Glutamatergic neuron (in vitro differentiated cells): ENCODE results near the gene ASXL1. TPM values are rescaled to one million over a fixed set of nuclear protein-coding genes. Genes with fewer than 3 reads are reported as not detected.

Experiments
- DNase-seq: peaks from one replicate; pipeline ENCODE4 v3.0.0; 2022
- H3K27ac Mint-ChIP-seq: one replicate; pipeline ENCODE4 v1.8.0; 2020; ENCODE audit warnings: mild to moderate bottlenecking, mixed read lengths, inconsistent platforms; ENCODE audit not compliant: unreplicated experiment
- H3K27me3 Mint-ChIP-seq: one replicate; pipeline ENCODE4 v1.8.0; 2020; ENCODE audit warnings: mild to moderate bottlenecking, moderate library complexity, mixed read lengths, inconsistent platforms; ENCODE audit not compliant: unreplicated experiment
- H3K36me3 Mint-ChIP-seq: one replicate; pipeline ENCODE4 v1.8.0; 2020; ENCODE audit warnings: mild to moderate bottlenecking, mixed read lengths, inconsistent platforms; ENCODE audit not compliant: unreplicated experiment
- H3K4me1 Mint-ChIP-seq: one replicate; pipeline ENCODE4 v1.8.0; 2020; ENCODE audit warnings: mild to moderate bottlenecking, low read depth, mixed read lengths, inconsistent platforms; ENCODE audit not compliant: unreplicated experiment
- H3K4me3 Mint-ChIP-seq: one replicate; pipeline ENCODE4 v1.8.0; 2020; ENCODE audit warnings: mild to moderate bottlenecking, mixed read lengths, inconsistent platforms; ENCODE audit not compliant: unreplicated experiment
- H3K9me3 Mint-ChIP-seq: one replicate; pipeline ENCODE4 v1.8.0; 2020; ENCODE audit warnings: mild to moderate bottlenecking, moderate library complexity, mixed read lengths, inconsistent platforms; ENCODE audit not compliant: unreplicated experiment
- total RNA-seq: library from RNA; stranded (reverse); fragmentation: NEBNext Ultra II Directional; extraction: Animal tissue kit (Norgen Biotek cat#: 25700); gene quantifications from one replicate; pipeline ENCODE4 v1.2.1, GENCODE V29; 2021; ENCODE audit not compliant: unreplicated experiment
- TF ChIP-seq, protein P1 (sequence below): fragments of 200-600 bp; sonication (generic); IDR thresholded peaks from one replicate; pipeline ENCODE4 v1.5.0; 2021; ENCODE audit not compliant: partially characterized antibody, unreplicated experiment

The ASXL1 gene
- total RNA-seq, 1 donor from 2014 or later, result 85.1 TPM

GRCh38 chr20:32391003-32391402 is 32.9 kb downstream of the ASXL1 start:
- Mint-ChIP-seq H3K4me3 (no peak overlapping the region), H3K36me3 (no peaks in the 10 kb centered on the region), H3K27me3 (no peaks in the 10 kb centered on the region), H3K27ac (no peak overlapping the region), H3K9me3 (no peaks in the 10 kb centered on the region), H3K4me1 (no peaks in the 10 kb centered on the region)
- no peak for DNase-seq
- TF ChIP-seq, protein P1, sequence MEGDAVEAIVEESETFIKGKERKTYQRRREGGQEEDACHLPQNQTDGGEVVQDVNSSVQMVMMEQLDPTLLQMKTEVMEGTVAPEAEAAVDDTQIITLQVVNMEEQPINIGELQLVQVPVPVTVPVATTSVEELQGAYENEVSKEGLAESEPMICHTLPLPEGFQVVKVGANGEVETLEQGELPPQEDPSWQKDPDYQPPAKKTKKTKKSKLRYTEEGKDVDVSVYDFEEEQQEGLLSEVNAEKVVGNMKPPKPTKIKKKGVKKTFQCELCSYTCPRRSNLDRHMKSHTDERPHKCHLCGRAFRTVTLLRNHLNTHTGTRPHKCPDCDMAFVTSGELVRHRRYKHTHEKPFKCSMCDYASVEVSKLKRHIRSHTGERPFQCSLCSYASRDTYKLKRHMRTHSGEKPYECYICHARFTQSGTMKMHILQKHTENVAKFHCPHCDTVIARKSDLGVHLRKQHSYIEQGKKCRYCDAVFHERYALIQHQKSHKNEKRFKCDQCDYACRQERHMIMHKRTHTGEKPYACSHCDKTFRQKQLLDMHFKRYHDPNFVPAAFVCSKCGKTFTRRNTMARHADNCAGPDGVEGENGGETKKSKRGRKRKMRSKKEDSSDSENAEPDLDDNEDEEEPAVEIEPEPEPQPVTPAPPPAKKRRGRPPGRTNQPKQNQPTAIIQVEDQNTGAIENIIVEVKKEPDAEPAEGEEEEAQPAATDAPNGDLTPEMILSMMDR, result no peak

GRCh38 chr20:32395066-32395465 is 36.9 kb downstream of the ASXL1 start:
- Mint-ChIP-seq H3K27ac (no peak overlapping the region), H3K36me3 (no peaks in the 10 kb centered on the region), H3K4me1 (no peaks in the 10 kb centered on the region), H3K27me3 (no peaks in the 10 kb centered on the region), H3K4me3 (no peak overlapping the region), H3K9me3 (no peaks in the 10 kb centered on the region)
- TF ChIP-seq, protein P1, result no peak
- DNase-seq, result no peak

- TF ChIP-seq, protein P1, result no peak
- no peaks in the 10 kb centered on the region for H3K4me1 Mint-ChIP-seq
- no peaks in the 10 kb centered on the region for H3K27me3 Mint-ChIP-seq
- H3K9me3 Mint-ChIP-seq, result no peaks in the 10 kb centered on the region
- H3K27ac Mint-ChIP-seq, result no peak overlapping the region
- DNase-seq, result no peak
- no peaks in the 10 kb centered on the region for H3K36me3 Mint-ChIP-seq
- H3K4me3 Mint-ChIP-seq, result no peak overlapping the region
Observed at GRCh38 chr20:32396646-32397160, 38.6 kb downstream of the ASXL1 start.

- Mint-ChIP-seq H3K27ac (no peak overlapping the region), H3K9me3 (no peaks in the 10 kb centered on the region), H3K4me1 (no peaks in the 10 kb centered on the region), H3K4me3 (no peak overlapping the region), H3K27me3 (no peaks in the 10 kb centered on the region), H3K36me3 (no peaks in the 10 kb centered on the region)
- DNase-seq, result no peak
- TF ChIP-seq, protein P1, result no peak
Observed at GRCh38 chr20:32397567-32398084, 39.5 kb downstream of the ASXL1 start.

- TF ChIP-seq, protein P1, result no peak
- Mint-ChIP-seq H3K4me1 (no peaks in the 10 kb centered on the region), H3K27me3 (no peaks in the 10 kb centered on the region), H3K36me3 (no peaks in the 10 kb centered on the region), H3K9me3 (no peaks in the 10 kb centered on the region), H3K4me3 (no peak overlapping the region), H3K27ac (no peak overlapping the region)
- DNase-seq, result no peak
Observed at GRCh38 chr20:32400476-32400875, 42.3 kb downstream of the ASXL1 start.
